HEK293 (cell line): ENCODE data around the gene TSGA10IP.

Experiments
- CTCF ChIA-PET: fragments of 350-600 bp; formaldehyde crosslinking; extraction: SDS; loops from one replicate; lab custom pipeline; 2021; ENCODE audit warnings: antibody characterized with exemption; lab: Yijun Ruan, JAX
- POLR2A ChIA-PET: fragments of 300-600 bp; formaldehyde crosslinking; extraction: SDS; loops from one replicate; lab custom pipeline; 2020; ENCODE audit warnings: antibody characterized with exemption, inconsistent platforms; lab: Yijun Ruan, JAX
- H3K27ac ChIP-seq: fragments of 200-500 bp; sonication (Bioruptor generic); 2 replicates; pipeline ENCODE4 v1.5.1; 2014; ENCODE audit warnings: low read depth, low read length, control low read depth, inconsistent platforms; ENCODE audit errors: extremely low read depth
- H3K36me3 ChIP-seq, 2 experiments: fragments of 200-500 bp in 1 of 2; sonication (Bioruptor generic) in 1 of 2; 1 replicate in 1 of 2; 2 replicates in 1 of 2; pipeline ENCODE4 v1.5.1; 2014 to 2017; ENCODE audit warnings: inconsistent platforms in 2 of 2, low read length in 2 of 2; ENCODE audit not compliant: control insufficient read depth in 2 of 2, insufficient read depth in 1 of 2
- H3K4me1 ChIP-seq: fragments of 200-500 bp; sonication (Bioruptor generic); 2 replicates; pipeline ENCODE4 v1.5.1; 2014; ENCODE audit warnings: mild to moderate bottlenecking, low read length, inconsistent platforms; ENCODE audit not compliant: control insufficient read depth, insufficient read depth
- H3K4me3 ChIP-seq: 2 replicates; pipeline ENCODE4 v1.5.1; 2011; ENCODE audit warnings: low read depth, mild to moderate bottlenecking, control low read depth, low read length, moderate library complexity
- H3K9me3 ChIP-seq: fragments of 200-500 bp; sonication (Bioruptor generic); 2 replicates; pipeline ENCODE4 v1.5.1; 2014; ENCODE audit warnings: low read depth, low read length, inconsistent platforms; ENCODE audit not compliant: control insufficient read depth, insufficient read depth
- BCL11B ChIP-seq: fragments of 450-650 bp; formaldehyde crosslinking; IDR thresholded peaks from 2 replicates; pipeline ENCODE4 v1.5.1; 2016; ENCODE audit warnings: low read depth, missing biosample characterization, missing genetic modification characterization
- EGR2 ChIP-seq: fragments of 450-650 bp; formaldehyde crosslinking; IDR thresholded peaks from 2 replicates; pipeline ENCODE4 v1.5.1; 2016; ENCODE audit warnings: low read depth, missing biosample characterization, missing genetic modification characterization
- FEZF1 ChIP-seq: fragments of 450-650 bp; formaldehyde crosslinking; IDR thresholded peaks from 2 replicates; pipeline ENCODE4 v1.5.1; 2016; ENCODE audit warnings: missing biosample characterization, missing genetic modification characterization
- SCRT1 ChIP-seq: fragments of 450-650 bp; formaldehyde crosslinking; IDR thresholded peaks from 2 replicates; pipeline ENCODE4 v1.5.1; 2016; ENCODE audit warnings: missing biosample characterization, missing genetic modification characterization, borderline replicate concordance
- SP3 ChIP-seq: fragments of 450-650 bp; formaldehyde crosslinking; IDR thresholded peaks from 2 replicates; pipeline ENCODE4 v1.5.1; 2016; ENCODE audit warnings: missing biosample characterization, missing genetic modification characterization
- SP7 ChIP-seq: fragments of 450-650 bp; formaldehyde crosslinking; IDR thresholded peaks from 2 replicates; pipeline ENCODE4 v1.5.1; 2016; ENCODE audit warnings: missing biosample characterization, missing genetic modification characterization
- ZFHX2 ChIP-seq: fragments of 450-650 bp; formaldehyde crosslinking; conservative IDR thresholded peaks from 2 replicates; pipeline ENCODE4 v1.5.1; 2016; ENCODE audit warnings: missing biosample characterization, missing genetic modification characterization
- ZFP41 ChIP-seq: fragments of 450-650 bp; formaldehyde crosslinking; IDR thresholded peaks from 2 replicates; pipeline ENCODE4 v1.5.1; 2016; ENCODE audit warnings: missing biosample characterization, missing genetic modification characterization, borderline replicate concordance
- ZNF133 ChIP-seq: fragments of 450-650 bp; formaldehyde crosslinking; IDR thresholded peaks from 2 replicates; pipeline ENCODE4 v1.5.1; 2016; ENCODE audit warnings: missing biosample characterization, missing genetic modification characterization
- ZNF146 ChIP-seq: fragments of 450-650 bp; formaldehyde crosslinking; IDR thresholded peaks from 2 replicates; pipeline ENCODE4 v1.5.1; 2016; ENCODE audit warnings: missing biosample characterization, missing genetic modification characterization
- ZNF19 ChIP-seq: fragments of 450-650 bp; formaldehyde crosslinking; IDR thresholded peaks from 2 replicates; pipeline ENCODE4; 2016; ENCODE audit warnings: missing biosample characterization, missing genetic modification characterization, low read depth
- ZNF549 ChIP-seq: fragments of 450-650 bp; IDR thresholded peaks from 2 replicates; pipeline ENCODE4 v1.5.1; 2018; ENCODE audit warnings: missing biosample characterization, missing genetic modification characterization, mild to moderate bottlenecking, inconsistent platforms, moderate library complexity
- ZNF610 ChIP-seq: fragments of 450-650 bp; formaldehyde crosslinking; IDR thresholded peaks from 2 replicates; pipeline ENCODE4 v1.5.1; 2016; ENCODE audit warnings: missing biosample characterization, missing genetic modification characterization, borderline replicate concordance
- ZNF670 ChIP-seq: fragments of 450-650 bp; formaldehyde crosslinking; IDR thresholded peaks from 2 replicates; pipeline ENCODE4 v1.5.1; 2016; ENCODE audit warnings: missing biosample characterization, missing genetic modification characterization, low read depth
- ZSCAN16 ChIP-seq: fragments of 450-650 bp; formaldehyde crosslinking; IDR thresholded peaks from 2 replicates; pipeline ENCODE4 v1.5.1; 2016; ENCODE audit warnings: missing biosample characterization, missing genetic modification characterization
- TF ChIP-seq, protein P1 (sequence below): fragments of 450-650 bp; formaldehyde crosslinking; IDR thresholded peaks from 2 replicates; pipeline ENCODE4 v1.5.1; 2017; ENCODE audit warnings: missing biosample characterization, missing genetic modification characterization
- TF ChIP-seq, protein P2 (sequence below): fragments of 450-650 bp; formaldehyde crosslinking; IDR thresholded peaks from 2 replicates; pipeline ENCODE4 v1.5.1; 2016; ENCODE audit warnings: missing biosample characterization, missing genetic modification characterization
- TF ChIP-seq, protein P3 (sequence below): fragments of 450-650 bp; formaldehyde crosslinking; IDR thresholded peaks from 2 replicates; pipeline ENCODE4 v1.5.1; 2016; ENCODE audit warnings: missing biosample characterization, missing genetic modification characterization, borderline replicate concordance
- TF ChIP-seq, protein P4 (sequence below): fragments of 450-650 bp; formaldehyde crosslinking; IDR thresholded peaks from 2 replicates; pipeline ENCODE4 v1.5.1; 2016; ENCODE audit warnings: missing biosample characterization, missing genetic modification characterization

Gene TSGA10IP

DNA sequence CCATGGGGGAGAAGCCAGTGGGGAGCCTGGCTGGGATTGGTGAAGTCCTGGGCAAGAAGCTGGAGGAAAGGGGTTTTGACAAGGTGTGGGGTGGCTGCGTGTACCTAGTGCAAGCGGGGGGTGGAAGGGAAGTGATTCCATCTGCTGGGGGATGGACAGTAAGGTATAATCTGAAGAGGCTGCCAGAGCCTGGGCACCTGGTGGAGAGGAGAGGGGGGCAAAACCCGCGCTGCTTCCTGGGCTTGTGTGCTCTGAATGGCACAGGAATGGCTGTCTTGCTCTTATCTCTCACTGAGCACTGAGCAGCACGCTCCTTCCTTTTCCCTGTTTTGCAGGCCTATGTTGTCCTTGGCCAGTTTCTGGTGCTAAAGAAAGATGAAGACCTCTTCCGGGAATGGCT is 58.0 kb downstream of the TSGA10IP start:
- H3K36me3 ChIP-seq = peaks cover 0 to 53% of the 10 kb centered on the region in 2 experiments; a peak in 1 of 3 replicates
- TF ChIP-seq ZNF670 (tag by site-specific recombination) (no peak), SP7 (no peak), ZSCAN16 (tag by site-specific recombination) (no peak), ZNF549 (tag by site-specific recombination) (no peak), ZFP41 (tag by site-specific recombination) (no peak), ZNF19 (tag by site-specific recombination) (no peak), SP3 (no peak), ZNF610 (tag by site-specific recombination) (no peak), FEZF1 (no peak), ZNF133 (tag by site-specific recombination) (no peak), SCRT1 (tag by site-specific recombination) (no peak)
- TF ChIP-seq, protein P1, sequence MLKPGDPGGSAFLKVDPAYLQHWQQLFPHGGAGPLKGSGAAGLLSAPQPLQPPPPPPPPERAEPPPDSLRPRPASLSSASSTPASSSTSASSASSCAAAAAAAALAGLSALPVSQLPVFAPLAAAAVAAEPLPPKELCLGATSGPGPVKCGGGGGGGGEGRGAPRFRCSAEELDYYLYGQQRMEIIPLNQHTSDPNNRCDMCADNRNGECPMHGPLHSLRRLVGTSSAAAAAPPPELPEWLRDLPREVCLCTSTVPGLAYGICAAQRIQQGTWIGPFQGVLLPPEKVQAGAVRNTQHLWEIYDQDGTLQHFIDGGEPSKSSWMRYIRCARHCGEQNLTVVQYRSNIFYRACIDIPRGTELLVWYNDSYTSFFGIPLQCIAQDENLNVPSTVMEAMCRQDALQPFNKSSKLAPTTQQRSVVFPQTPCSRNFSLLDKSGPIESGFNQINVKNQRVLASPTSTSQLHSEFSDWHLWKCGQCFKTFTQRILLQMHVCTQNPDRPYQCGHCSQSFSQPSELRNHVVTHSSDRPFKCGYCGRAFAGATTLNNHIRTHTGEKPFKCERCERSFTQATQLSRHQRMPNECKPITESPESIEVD (tag by site-specific recombination) = no peak
- TF ChIP-seq, protein P2, sequence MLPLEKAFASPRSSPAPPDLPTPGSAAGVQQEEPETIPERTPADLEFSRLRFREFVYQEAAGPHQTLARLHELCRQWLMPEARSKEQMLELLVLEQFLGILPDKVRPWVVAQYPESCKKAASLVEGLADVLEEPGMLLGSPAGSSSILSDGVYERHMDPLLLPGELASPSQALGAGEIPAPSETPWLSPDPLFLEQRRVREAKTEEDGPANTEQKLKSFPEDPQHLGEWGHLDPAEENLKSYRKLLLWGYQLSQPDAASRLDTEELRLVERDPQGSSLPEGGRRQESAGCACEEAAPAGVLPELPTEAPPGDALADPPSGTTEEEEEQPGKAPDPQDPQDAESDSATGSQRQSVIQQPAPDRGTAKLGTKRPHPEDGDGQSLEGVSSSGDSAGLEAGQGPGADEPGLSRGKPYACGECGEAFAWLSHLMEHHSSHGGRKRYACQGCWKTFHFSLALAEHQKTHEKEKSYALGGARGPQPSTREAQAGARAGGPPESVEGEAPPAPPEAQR (tag by site-specific recombination) = no peak
- TF ChIP-seq, protein P3, sequence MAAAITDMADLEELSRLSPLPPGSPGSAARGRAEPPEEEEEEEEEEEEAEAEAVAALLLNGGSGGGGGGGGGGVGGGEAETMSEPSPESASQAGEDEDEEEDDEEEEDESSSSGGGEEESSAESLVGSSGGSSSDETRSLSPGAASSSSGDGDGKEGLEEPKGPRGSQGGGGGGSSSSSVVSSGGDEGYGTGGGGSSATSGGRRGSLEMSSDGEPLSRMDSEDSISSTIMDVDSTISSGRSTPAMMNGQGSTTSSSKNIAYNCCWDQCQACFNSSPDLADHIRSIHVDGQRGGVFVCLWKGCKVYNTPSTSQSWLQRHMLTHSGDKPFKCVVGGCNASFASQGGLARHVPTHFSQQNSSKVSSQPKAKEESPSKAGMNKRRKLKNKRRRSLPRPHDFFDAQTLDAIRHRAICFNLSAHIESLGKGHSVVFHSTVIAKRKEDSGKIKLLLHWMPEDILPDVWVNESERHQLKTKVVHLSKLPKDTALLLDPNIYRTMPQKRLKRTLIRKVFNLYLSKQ = no peak
- TF ChIP-seq, protein P4, sequence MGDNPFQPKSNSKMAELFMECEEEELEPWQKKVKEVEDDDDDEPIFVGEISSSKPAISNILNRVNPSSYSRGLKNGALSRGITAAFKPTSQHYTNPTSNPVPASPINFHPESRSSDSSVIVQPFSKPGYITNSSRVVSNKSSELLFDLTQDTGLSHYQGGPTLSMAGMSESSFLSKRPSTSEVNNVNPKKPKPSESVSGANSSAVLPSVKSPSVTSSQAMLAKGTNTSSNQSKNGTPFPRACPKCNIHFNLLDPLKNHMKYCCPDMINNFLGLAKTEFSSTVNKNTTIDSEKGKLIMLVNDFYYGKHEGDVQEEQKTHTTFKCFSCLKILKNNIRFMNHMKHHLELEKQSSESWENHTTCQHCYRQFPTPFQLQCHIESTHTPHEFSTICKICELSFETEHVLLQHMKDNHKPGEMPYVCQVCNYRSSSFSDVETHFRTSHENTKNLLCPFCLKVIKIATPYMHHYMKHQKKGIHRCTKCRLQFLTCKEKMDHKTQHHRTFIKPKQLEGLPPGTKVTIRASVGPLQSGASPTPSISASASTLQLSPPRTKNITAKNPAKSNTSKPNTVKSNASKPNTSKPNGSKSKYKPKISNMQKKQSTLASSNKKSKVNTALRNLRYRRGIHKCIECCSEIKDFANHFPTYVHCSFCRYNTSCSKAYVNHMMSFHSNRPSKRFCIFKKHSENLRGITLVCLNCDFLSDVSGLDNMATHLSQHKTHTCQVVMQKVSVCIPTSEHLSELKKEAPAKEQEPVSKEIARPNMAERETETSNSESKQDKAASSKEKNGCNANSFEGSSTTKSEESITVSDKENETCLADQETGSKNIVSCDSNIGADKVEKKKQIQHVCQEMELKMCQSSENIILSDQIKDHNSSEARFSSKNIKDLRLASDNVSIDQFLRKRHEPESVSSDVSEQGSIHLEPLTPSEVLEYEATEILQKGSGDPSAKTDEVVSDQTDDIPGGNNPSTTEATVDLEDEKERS (tag by site-specific recombination) = no peak
- ChIA-PET POLR2A (interaction anchor here (0.9 to 1.6 kb wide), 7 partner anchors 41 to 388 kb away, joined by 3 to 7 read pairs (median 4); partner anchors contain the start of genes CFL1, FIBP, PCNX3 and SF3B2), CTCF (interaction anchor here (0.8 to 1.4 kb wide), 3 partner anchors 15 to 43 kb away, joined by 3 read pairs; no protein-coding TSS in a partner anchor)
- H3K27ac ChIP-seq = 0 out of 2 replicates have a peak overlapping the region, but pooled peaks have one; percentile 34
- H3K9me3 ChIP-seq = no peaks in the 10 kb centered on the region
- no peaks in the 10 kb centered on the region for H3K4me1 ChIP-seq
- H3K4me3 ChIP-seq = peak overlapping the region; percentile 98

DNA sequence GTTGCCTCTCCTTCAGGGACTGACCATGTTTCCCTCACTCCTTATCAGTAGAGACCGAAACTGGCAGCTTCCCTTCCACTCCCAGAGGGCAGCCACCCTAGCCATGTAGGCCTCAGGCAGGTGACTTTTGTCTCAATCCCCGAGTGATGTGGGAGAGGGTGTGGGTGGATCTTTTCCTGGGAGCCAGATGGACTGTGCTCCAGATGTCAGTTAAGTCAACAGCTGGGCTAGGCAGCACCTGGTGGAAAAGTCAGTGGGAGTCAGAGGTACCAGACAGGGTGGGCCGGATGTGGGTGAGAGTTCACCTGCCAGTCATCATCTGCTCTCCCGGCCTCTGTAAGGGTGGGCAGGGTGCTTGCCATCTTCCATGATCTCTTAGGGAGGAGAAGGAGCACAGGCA is 58.9 kb downstream of the TSGA10IP start:
- TF ChIP-seq ZFHX2 (peak; percentile 62), ZNF146 (tag by site-specific recombination) (no peak), EGR2 (tag by site-specific recombination) (peak; percentile 89), BCL11B (tag by site-specific recombination) (no peak), ZNF610 (tag by site-specific recombination) (no peak)
- POLR2A ChIA-PET = no interaction called here
- H3K9me3 ChIP-seq = no peaks in the 10 kb centered on the region
- no peak overlapping the region for H3K27ac ChIP-seq
- H3K36me3 ChIP-seq = peaks cover 0 to 44% of the 10 kb centered on the region in 2 experiments; a peak in 1 of 3 replicates
- CTCF ChIA-PET = interaction anchor here (0.7 to 0.9 kb wide), 3 partner anchors 19 to 44 kb away, joined by 3 read pairs; no protein-coding TSS in a partner anchor
- no peak overlapping the region for H3K4me3 ChIP-seq
- no peaks in the 10 kb centered on the region for H3K4me1 ChIP-seq
